RWPE2 (cell line): ENCODE data around the gene IFT27.

Experiments
- ATAC-seq: fragments of 200-7000 bp; cut with Tn5 transposase; 3 replicates; pipeline ENCODE4 v1.9.1; 2021; ENCODE audit warnings: low read depth
- DNase-seq: peaks from one replicate; pipeline ENCODE4 v3.0.0-alpha.2; 2020; ENCODE audit warnings: low spot score
- H3K27ac ChIP-seq: fragments of 450-650 bp; 2 replicates; pipeline ENCODE4 v1.5.1; 2017; ENCODE audit warnings: mild to moderate bottlenecking; ENCODE audit not compliant: poor library complexity, severe bottlenecking
- H3K27me3 ChIP-seq: fragments of 250-450 bp; sonication (Bioruptor Pico); 2 replicates; pipeline ENCODE4 v1.5.1; 2021; ENCODE audit warnings: mild to moderate bottlenecking, moderate library complexity; ENCODE audit not compliant: insufficient read depth, poor library complexity, severe bottlenecking
- H3K36me3 ChIP-seq: fragments of 250-450 bp; sonication (Bioruptor Pico); 2 replicates; pipeline ENCODE4 v1.5.1; 2020; ENCODE audit warnings: low read depth, mild to moderate bottlenecking, moderate library complexity
- H3K4me1 ChIP-seq: fragments of 250-450 bp; sonication (Bioruptor Pico); 2 replicates; pipeline ENCODE4 v1.5.1; 2021; ENCODE audit warnings: mild to moderate bottlenecking, moderate library complexity; ENCODE audit not compliant: insufficient read depth, poor library complexity, severe bottlenecking
- H3K4me3 ChIP-seq: fragments of 250-450 bp; sonication (Bioruptor Pico); 2 replicates; pipeline ENCODE4 v1.5.1; 2021; ENCODE audit warnings: mild to moderate bottlenecking, moderate library complexity; ENCODE audit not compliant: severe bottlenecking
- H3K9me3 ChIP-seq: fragments of 250-450 bp; sonication (Bioruptor Pico); 2 replicates; pipeline ENCODE4 v1.5.1; 2021; ENCODE audit warnings: mild to moderate bottlenecking, moderate library complexity; ENCODE audit not compliant: severe bottlenecking
- CTCF ChIP-seq: fragments of 450-650 bp; IDR thresholded peaks from one replicate; pipeline ENCODE4 v1.5.1; 2017; ENCODE audit warnings: mild to moderate bottlenecking, moderate library complexity; ENCODE audit not compliant: poor library complexity, severe bottlenecking

The IFT27 gene

DNA sequence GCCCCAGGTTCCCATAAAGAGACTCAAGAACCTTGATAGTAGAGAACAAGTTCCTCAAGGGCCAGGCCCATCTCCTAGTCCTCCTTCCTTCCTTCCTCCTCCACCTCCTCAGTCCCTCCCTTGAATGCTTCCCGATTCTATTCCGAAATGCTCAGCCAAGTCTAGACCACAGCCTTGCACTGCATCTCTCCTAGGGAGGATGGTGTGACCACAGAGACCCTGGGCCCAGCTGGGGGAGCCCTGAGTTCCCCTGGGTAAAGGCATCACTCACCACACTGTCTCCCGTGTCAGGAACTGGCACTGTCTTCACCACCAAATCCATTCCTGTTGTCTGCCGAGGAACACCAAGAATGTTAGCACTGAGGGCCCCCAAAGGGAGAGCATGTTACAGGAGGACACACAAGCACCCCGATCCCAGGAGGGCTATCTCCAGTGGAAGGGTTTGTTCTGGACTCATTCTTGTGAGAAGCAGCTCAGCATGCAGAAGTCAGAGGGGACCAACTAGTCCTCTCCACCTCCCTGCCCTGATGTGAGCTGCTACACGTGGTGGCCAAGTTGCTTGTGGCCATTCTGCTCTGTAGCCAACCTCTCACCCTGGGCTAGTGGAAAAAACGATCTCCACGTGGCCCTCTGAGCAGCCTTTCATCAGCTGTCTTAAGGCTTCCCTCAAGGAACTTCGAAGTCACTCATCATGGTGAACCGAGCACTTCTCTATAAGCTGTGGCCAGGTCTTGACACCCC is 8.7 kb downstream of the IFT27 start:
- H3K9me3 ChIP-seq, result no peaks in the 10 kb centered on the region
- no peak overlapping the region for H3K4me3 ChIP-seq
- H3K27me3 ChIP-seq, result no peaks in the 10 kb centered on the region
- no peak overlapping the region for H3K27ac ChIP-seq
- ATAC-seq, result no peak
- DNase-seq, result peak; percentile 20
- peaks cover 15% of the 10 kb centered on the region for H3K4me1 ChIP-seq
- H3K36me3 ChIP-seq, result no peaks in the 10 kb centered on the region
- no peak for TF ChIP-seq CTCF

GRCh38 chr22:36765943-36766450 is 9.9 kb downstream of the IFT27 start:
- no peak for TF ChIP-seq CTCF
- Histone ChIP-seq H3K4me3 (no peak overlapping the region), H3K27me3 (no peaks in the 10 kb centered on the region), H3K27ac (no peak overlapping the region), H3K4me1 (peaks cover 15% of the 10 kb centered on the region), H3K9me3 (no peaks in the 10 kb centered on the region), H3K36me3 (no peaks in the 10 kb centered on the region)
- no peak for DNase-seq
- ATAC-seq, result no peak

GRCh38 chr22:36765131-36765942 is 10.6 kb downstream of the IFT27 start:
- TF ChIP-seq CTCF, result no peak
- Histone ChIP-seq H3K36me3 (no peaks in the 10 kb centered on the region), H3K27me3 (no peaks in the 10 kb centered on the region), H3K4me3 (no peak overlapping the region), H3K9me3 (no peaks in the 10 kb centered on the region), H3K27ac (no peak overlapping the region), H3K4me1 (peaks cover 15% of the 10 kb centered on the region)
- DNase-seq (peak; percentile 37), ATAC-seq (no peak)

DNA sequence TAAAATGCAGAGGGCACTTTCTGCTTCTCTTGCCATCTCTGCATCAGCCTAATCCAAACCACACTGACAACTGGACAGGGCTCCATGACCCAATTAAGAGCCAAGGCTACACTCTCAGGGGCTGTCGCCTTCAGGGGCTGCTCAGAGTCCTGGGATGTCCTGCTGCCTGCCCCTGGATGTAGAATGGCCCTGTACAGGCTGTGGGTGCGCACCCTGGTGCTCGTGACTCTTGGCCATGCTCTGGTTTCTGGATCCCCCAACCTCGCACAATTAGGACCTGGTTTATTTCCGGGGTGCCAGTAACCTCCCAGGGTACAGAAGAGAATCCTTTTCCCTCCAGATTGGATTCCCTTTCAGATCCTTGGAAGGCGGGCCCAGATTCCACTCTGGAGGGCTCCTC is 11.3 kb downstream of the IFT27 start:
- ATAC-seq (no peak), DNase-seq (peak; percentile 17)
- no peak for TF ChIP-seq CTCF
- H3K36me3 ChIP-seq, result no peaks in the 10 kb centered on the region
- peaks cover 15% of the 10 kb centered on the region for H3K4me1 ChIP-seq
- H3K4me3 ChIP-seq, result no peak overlapping the region
- H3K27ac ChIP-seq, result no peak overlapping the region
- no peaks in the 10 kb centered on the region for H3K27me3 ChIP-seq
- no peaks in the 10 kb centered on the region for H3K9me3 ChIP-seq
